Spinal cord (tissue), 4 donors: Measurements from ENCODE around the gene GRID2. TPM values are rescaled to one million over a fixed set of nuclear protein-coding genes. Genes with fewer than 3 reads are reported as not detected.

Experiments
- polyA plus RNA-seq, 2 donors: library from polyadenylated mRNA; unstranded; fragments of 120-200 nt; gene quantifications; one replicate each; pipeline ENCODE4 v1.2.1, GENCODE V29; 2013; ENCODE audit not compliant: insufficient read length in 2 of 2
- small RNA-seq: library from RNA; depleted of rRNA; stranded (forward); fragments of <200 nt; gene quantifications from one replicate; pipeline ENCODE3, GENCODE V24; 2014; ENCODE audit warnings: low replicate concordance
- total RNA-seq, 2 donors: library from RNA; depleted of rRNA in 1 of 2; stranded (reverse); fragments of 120-200 nt in 1 of 2; fragments of >200 nt in 1 of 2; gene quantifications; one replicate each; pipeline versions ENCODE4 v1.2.3 to v1.2.4, GENCODE V29; 2013 to 2014

Gene GRID2
- total and polyA plus RNA-seq, 4 donors: 17.8 to 40.8 (median 23.4) TPM

Small RNA genes lying within 50 kb of the gene (small RNA-seq; reads per million reads assigned to genes)
- not detected for gene RNA5SP164
